Measurements from ENCODE around the gene FNDC1.

GRCh38 chr6:159203304-159204005, 34.3 kb downstream of the FNDC1 start:
- TF ChIP-seq TAF1 (IDR thresholded peaks at IDR 0.05; ENCODE audit: borderline replicate concordance, insufficient read depth, low read length) (no peak), REST (IDR thresholded peaks at IDR 0.05; ENCODE audit: insufficient read depth in 1 of 2, low read depth in 2 of 2, low read length in 2 of 2) (no peak), POLR2AphosphoS5 (IDR thresholded peaks at IDR 0.05; ENCODE audit: low read depth, low read length) (no peak), SIN3A (IDR thresholded peaks at IDR 0.05; ENCODE audit: borderline replicate concordance, insufficient read depth, low read length) (no peak), FOXP2 (optimal IDR thresholded peaks at IDR 0.05; ENCODE audit: borderline replicate concordance, extremely low read depth, extremely low read length, insufficient read depth) (no peak)

Data from PFSK-1 (cell line).